SU-DHL-6 (cell line): ENCODE data around the gene TENT5A.

Experiments
- H2AFZ ChIP-seq: fragments of 200-600 bp; sonication (generic); 2 replicates; pipeline ENCODE4 v1.6.1; 2014; ENCODE audit warnings: low read depth, mild to moderate bottlenecking, moderate library complexity, mixed read lengths, antibody characterized with exemption, low read length; ENCODE audit not compliant: severe bottlenecking
- H3F3A ChIP-seq: fragments of 200-600 bp; shearing (Covaris generic); 2 replicates; pipeline ENCODE4 v1.6.0; 2016; ENCODE audit warnings: antibody characterized with exemption, mild to moderate bottlenecking; ENCODE audit not compliant: insufficient read depth
- H3K27ac ChIP-seq: fragments of 200-600 bp; sonication (generic); 2 replicates; pipeline ENCODE4 v1.5.1; 2016; ENCODE audit warnings: low read depth, mild to moderate bottlenecking, low read length, moderate library complexity, mixed read lengths
- H3K27me3 ChIP-seq: fragments of 200-600 bp; sonication (generic), shearing (Covaris generic); 2 replicates; pipeline ENCODE4 v1.6.0; 2014; ENCODE audit warnings: mild to moderate bottlenecking, low read length
- H3K36me3 ChIP-seq: fragments of 200-600 bp; sonication (generic); 2 replicates; pipeline ENCODE4 v1.6.1; 2014; ENCODE audit warnings: mild to moderate bottlenecking, low read length, mixed read lengths
- H3K4me2 ChIP-seq: fragments of 300-600, 200-600 bp; shearing (Covaris generic), sonication (generic); 2 replicates; pipeline ENCODE4 v1.6.0; 2014; ENCODE audit warnings: low read length, low read depth, mild to moderate bottlenecking; ENCODE audit not compliant: poor library complexity, severe bottlenecking
- H3K4me3 ChIP-seq: fragments of 200-600 bp; sonication (generic); 2 replicates; pipeline ENCODE4 v1.5.1; 2014; ENCODE audit warnings: antibody characterized with exemption, low read length, mild to moderate bottlenecking, mixed read lengths; ENCODE audit not compliant: insufficient read depth, poor library complexity, severe bottlenecking
- H3K79me2 ChIP-seq: fragments of 200-600 bp; sonication (generic); 2 replicates; pipeline ENCODE4 v1.6.1; 2014; ENCODE audit warnings: mild to moderate bottlenecking, low read length, moderate library complexity; ENCODE audit not compliant: insufficient read depth
- H3K9ac ChIP-seq: fragments of 200-600 bp; sonication (generic); 2 replicates; pipeline ENCODE4 v1.7.0; 2014; ENCODE audit warnings: mild to moderate bottlenecking, low read length
- H3K9me2 ChIP-seq: fragments of 200-600 bp; sonication (generic); replicated peaks from 2 replicates; pipeline ENCODE4 v1.6.1; 2014; ENCODE audit warnings: low read length; ENCODE audit not compliant: insufficient read depth
- H3K9me3 ChIP-seq: fragments of 200-600 bp; sonication (generic); 2 replicates; pipeline ENCODE4 v1.6.1; 2014; ENCODE audit warnings: low read length, mixed read lengths; ENCODE audit not compliant: insufficient read depth
- H4K20me1 ChIP-seq: fragments of 200-600 bp; sonication (generic); 2 replicates; pipeline ENCODE4 v1.6.1; 2014; ENCODE audit warnings: low read depth, mild to moderate bottlenecking, antibody characterized with exemption, low read length, moderate library complexity, mixed read lengths
- CTCF ChIP-seq: fragments of 200-600 bp; sonication (generic); IDR thresholded peaks from one replicate; pipeline ENCODE4 v1.5.1; 2017; ENCODE audit warnings: antibody characterized with exemption, mild to moderate bottlenecking, low read length, moderate library complexity; ENCODE audit not compliant: insufficient read depth, poor library complexity, severe bottlenecking
- EZH2phosphoT487 ChIP-seq: fragments of 200-600 bp; sonication (generic), shearing (Covaris generic); conservative IDR thresholded peaks from 2 replicates; pipeline ENCODE4 v1.6.1; 2018; ENCODE audit warnings: mild to moderate bottlenecking, antibody characterized with exemption, low read length, moderate library complexity, mixed read lengths

The TENT5A gene

GRCh38 chr6:81768150-81768942, 15.9 kb upstream of the TENT5A start:
- no peaks in the 10 kb centered on the region for H3K79me2 ChIP-seq
- no peaks in the 10 kb centered on the region for H3K36me3 ChIP-seq
- TF ChIP-seq CTCF, result no peak
- TF ChIP-seq EZH2phosphoT487, result no peak
- H3K4me2 ChIP-seq, result no peak overlapping the region
- no peak overlapping the region for H3K4me3 ChIP-seq
- no peak overlapping the region for H2AFZ ChIP-seq
- no peaks in the 10 kb centered on the region for H3K27me3 ChIP-seq
- no peaks in the 10 kb centered on the region for H3K9me3 ChIP-seq
- no peak overlapping the region for H3K27ac ChIP-seq
- no peaks in the 10 kb centered on the region for H3F3A ChIP-seq
- H3K9ac ChIP-seq, result no peak overlapping the region
- no peaks in the 10 kb centered on the region; the same call in 1 of the 2 replicates for H3K9me2 ChIP-seq
- H4K20me1 ChIP-seq, result no peaks in the 10 kb centered on the region

DNA sequence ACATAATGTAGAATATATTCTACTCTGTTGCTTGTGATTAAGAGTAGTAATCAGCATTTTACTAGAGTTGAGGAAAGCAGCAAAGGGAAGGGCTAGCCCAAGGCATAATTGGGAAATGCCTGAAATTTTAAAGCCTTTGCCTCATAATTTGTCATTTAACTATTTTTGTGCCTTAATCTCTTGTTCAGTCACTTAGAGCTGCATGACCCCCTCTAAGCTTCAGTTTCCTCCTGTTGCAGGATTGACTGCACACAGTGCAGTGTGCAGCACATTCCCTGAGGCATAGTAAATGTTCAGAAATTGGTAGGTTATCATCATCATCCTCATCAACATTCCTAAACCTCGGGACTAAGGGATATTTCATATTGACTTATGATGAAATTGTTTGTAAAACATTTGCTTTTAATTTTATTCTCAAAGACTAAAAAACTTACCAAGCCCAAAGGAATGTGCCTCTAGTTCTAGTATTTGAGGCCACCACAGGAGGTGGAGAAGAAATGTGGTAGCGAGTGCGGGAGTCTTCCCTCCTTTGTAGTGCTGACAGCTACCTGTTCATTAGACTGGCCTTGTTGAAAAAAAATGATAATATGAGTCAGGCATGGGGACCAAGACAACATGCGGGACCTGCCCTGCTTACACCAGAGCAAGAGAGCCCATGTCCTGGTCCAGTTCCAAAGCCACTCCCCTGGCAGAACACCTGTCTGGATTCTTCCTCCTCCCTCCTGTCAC, 14.8 kb upstream of the TENT5A start:
- Histone ChIP-seq H3K9me3 (no peaks in the 10 kb centered on the region), H3K27me3 (no peaks in the 10 kb centered on the region), H3K27ac (no peak overlapping the region), H3K36me3 (no peaks in the 10 kb centered on the region), H4K20me1 (no peaks in the 10 kb centered on the region), H3K9me2 (no peaks in the 10 kb centered on the region; the same call in 1 of the 2 replicates), H2AFZ (no peak overlapping the region), H3K4me2 (no peak overlapping the region), H3K4me3 (no peak overlapping the region), H3K79me2 (no peaks in the 10 kb centered on the region), H3K9ac (no peak overlapping the region), H3F3A (no peaks in the 10 kb centered on the region)
- TF ChIP-seq EZH2phosphoT487 (no peak), CTCF (no peak)

DNA sequence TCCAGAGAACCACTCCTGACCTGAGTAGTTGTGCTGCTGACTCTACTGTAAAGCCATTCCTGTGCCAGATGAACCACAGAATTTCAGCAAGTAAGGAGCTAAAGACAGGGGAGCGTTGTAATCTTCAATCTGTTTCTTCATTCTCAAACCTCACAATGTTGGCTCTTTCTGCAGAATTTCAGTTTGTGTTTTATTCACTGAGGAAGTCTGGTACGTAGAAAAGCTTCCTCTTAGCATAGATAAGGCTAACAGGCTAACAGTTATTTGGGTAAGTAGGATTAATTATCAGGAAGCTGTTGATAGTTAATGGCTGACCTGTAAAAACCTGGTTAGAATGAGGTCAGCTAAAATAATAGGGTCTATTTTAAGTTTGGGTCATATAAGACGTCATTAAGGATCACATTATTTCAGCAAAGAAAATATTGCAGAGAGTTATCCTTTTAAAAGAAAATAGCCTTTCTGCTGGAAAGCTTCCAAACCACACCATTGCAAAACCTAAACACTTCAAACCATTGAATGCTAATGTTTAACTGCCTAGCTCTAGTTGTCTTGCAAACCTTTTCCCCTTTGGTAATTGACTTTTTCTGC, 14.1 kb upstream of the TENT5A start:
- no peaks in the 10 kb centered on the region for H3K79me2 ChIP-seq
- H2AFZ ChIP-seq, result no peak overlapping the region
- H3K4me2 ChIP-seq, result no peak overlapping the region
- no peaks in the 10 kb centered on the region for H3K27me3 ChIP-seq
- H3F3A ChIP-seq, result no peaks in the 10 kb centered on the region
- TF ChIP-seq EZH2phosphoT487 (no peak), CTCF (no peak)
- H3K36me3 ChIP-seq, result no peaks in the 10 kb centered on the region
- no peak overlapping the region for H3K4me3 ChIP-seq
- H3K27ac ChIP-seq, result no peak overlapping the region
- no peaks in the 10 kb centered on the region for H4K20me1 ChIP-seq
- no peaks in the 10 kb centered on the region; the same call in 1 of the 2 replicates for H3K9me2 ChIP-seq
- no peak overlapping the region for H3K9ac ChIP-seq
- no peaks in the 10 kb centered on the region for H3K9me3 ChIP-seq
